OCI-LY3 (cell line): ENCODE data around the gene FTSJ1.

Source experiments
- H2AFZ ChIP-seq: fragments of 200-600, 300-600 bp; shearing (Covaris generic); 2 replicates; pipeline ENCODE4 v1.6.0; 2014; ENCODE audit warnings: antibody characterized with exemption, low read depth, low read length
- H3K27ac ChIP-seq: fragments of 200-600, 300-600 bp; sonication (generic); 2 replicates; pipeline ENCODE4 v1.5.1; 2014; ENCODE audit warnings: mild to moderate bottlenecking, low read length, moderate library complexity, mixed read lengths
- H3K27me3 ChIP-seq: fragments of 200-600, 300-600 bp; sonication (generic); 2 replicates; pipeline ENCODE4 v1.6.1; 2014; ENCODE audit warnings: low read depth, low read length, mixed read lengths
- H3K36me3 ChIP-seq: fragments of 200-600, 300-600 bp; sonication (generic); replicated peaks from 2 replicates; pipeline ENCODE3; 2014; ENCODE audit warnings: low read depth, low read length, mixed read lengths
- H3K4me1 ChIP-seq: fragments of 300-600, 200-600 bp; sonication (generic); 2 replicates; pipeline ENCODE4 v1.6.1; 2014; ENCODE audit warnings: low read length, mixed read lengths
- H3K4me2 ChIP-seq: fragments of 200-600, 300-600 bp; sonication (generic); 2 replicates; pipeline ENCODE4 v1.6.1; 2014; ENCODE audit warnings: low read length, mixed read lengths
- H3K4me3 ChIP-seq: fragments of 300-600, 200-600 bp; sonication (generic); 2 replicates; pipeline ENCODE4 v1.5.1; 2014; ENCODE audit warnings: antibody characterized with exemption, mild to moderate bottlenecking, low read length, moderate library complexity
- H3K79me2 ChIP-seq: fragments of 300-600, 200-600 bp; shearing (Covaris generic); 2 replicates; pipeline ENCODE4 v1.6.1; 2014; ENCODE audit warnings: mild to moderate bottlenecking, low read length, mixed read lengths
- H3K9ac ChIP-seq: fragments of 300-600, 200-600 bp; shearing (Covaris generic); 2 replicates; pipeline ENCODE4 v1.6.0; 2014; ENCODE audit warnings: mild to moderate bottlenecking, low read length, moderate library complexity
- H3K9me3 ChIP-seq: fragments of 200-600, 300-600 bp; shearing (Covaris generic); 2 replicates; pipeline ENCODE4 v1.6.1; 2014; ENCODE audit warnings: low read length, mixed read lengths; ENCODE audit not compliant: insufficient read depth
- H4K20me1 ChIP-seq: fragments of 200-600, 300-600 bp; sonication (generic); 2 replicates; pipeline ENCODE4 v1.6.1; 2016; ENCODE audit warnings: low read length, mixed read lengths; ENCODE audit not compliant: insufficient read depth
- CTCF ChIP-seq: fragments of 200-600, 300-600 bp; sonication (generic); IDR thresholded peaks from 2 replicates; pipeline ENCODE4 v1.5.1; 2014; ENCODE audit warnings: antibody characterized with exemption, low read length, low read depth
- EZH2phosphoT487 ChIP-seq: fragments of 200-600 bp; shearing (Covaris generic); IDR thresholded peaks from 2 replicates; pipeline ENCODE4 v1.6.1; 2018; ENCODE audit warnings: antibody characterized with exemption, mixed run types, low read depth

FTSJ1 gene

GRCh38 chrX:48478806-48479205 lies 2.8 kb downstream of the FTSJ1 start:
- TF ChIP-seq CTCF (no peak), EZH2phosphoT487 (no peak)
- Histone ChIP-seq H3K4me2 (no peak overlapping the region), H3K4me3 (no peak overlapping the region), H2AFZ (no peak overlapping the region), H3K79me2 (peaks cover 55% of the 10 kb centered on the region), H3K4me1 (peaks cover 15% of the 10 kb centered on the region), H3K27ac (no peak overlapping the region), H3K9ac (no peak overlapping the region), H4K20me1 (no peaks in the 10 kb centered on the region), H3K27me3 (no peaks in the 10 kb centered on the region), H3K36me3 (peaks cover 9% of the 10 kb centered on the region), H3K9me3 (no peaks in the 10 kb centered on the region)

- Histone ChIP-seq H3K4me3 (no peak overlapping the region), H3K79me2 (peaks cover 49% of the 10 kb centered on the region), H3K27ac (no peak overlapping the region)
Measured at GRCh38 chrX:48480142-48480541, 4.1 kb downstream of the FTSJ1 start.

GRCh38 chrX:48480583-48480982 lies 4.6 kb downstream of the FTSJ1 start:
- no peaks in the 10 kb centered on the region for H4K20me1 ChIP-seq
- H3K79me2 ChIP-seq = peaks cover 47% of the 10 kb centered on the region
- no peaks in the 10 kb centered on the region for H3K9me3 ChIP-seq
- H3K27me3 ChIP-seq = no peaks in the 10 kb centered on the region
- no peak overlapping the region for H3K4me3 ChIP-seq
- H3K4me1 ChIP-seq = peaks cover 6% of the 10 kb centered on the region
- peaks cover 10% of the 10 kb centered on the region for H3K36me3 ChIP-seq
- TF ChIP-seq CTCF = no peak
- no peak for TF ChIP-seq EZH2phosphoT487
- no peak overlapping the region for H2AFZ ChIP-seq
- no peak overlapping the region for H3K4me2 ChIP-seq
- no peak overlapping the region for H3K27ac ChIP-seq
- no peak overlapping the region for H3K9ac ChIP-seq

More at GRCh38 chrX:48480142-48480541, 4.1 kb downstream of the FTSJ1 start:
- Histone ChIP-seq H2AFZ (no peak overlapping the region), H3K9me3 (no peaks in the 10 kb centered on the region), H3K4me2 (no peak overlapping the region), H3K27me3 (no peaks in the 10 kb centered on the region), H3K4me1 (peaks cover 6% of the 10 kb centered on the region), H3K9ac (no peak overlapping the region), H4K20me1 (no peaks in the 10 kb centered on the region), H3K36me3 (peaks cover 9% of the 10 kb centered on the region)
- TF ChIP-seq CTCF = no peak
- TF ChIP-seq EZH2phosphoT487 = no peak

- TF ChIP-seq EZH2phosphoT487 (no peak), CTCF (no peak)
- H3K9ac ChIP-seq = no peak overlapping the region
Measured at GRCh38 chrX:48482526-48482925, 6.5 kb downstream of the FTSJ1 start.

More at GRCh38 chrX:48482526-48482925, 6.5 kb downstream of the FTSJ1 start:
- peaks cover 2% of the 10 kb centered on the region for H3K4me1 ChIP-seq
- no peaks in the 10 kb centered on the region for H4K20me1 ChIP-seq
- H2AFZ ChIP-seq = no peak overlapping the region
- H3K36me3 ChIP-seq = peaks cover 17% of the 10 kb centered on the region
- no peaks in the 10 kb centered on the region for H3K27me3 ChIP-seq
- H3K79me2 ChIP-seq = peaks cover 27% of the 10 kb centered on the region
- no peak overlapping the region for H3K4me2 ChIP-seq
- H3K27ac ChIP-seq = no peak overlapping the region
- H3K4me3 ChIP-seq = no peak overlapping the region
- no peaks in the 10 kb centered on the region for H3K9me3 ChIP-seq
